Measurements from ENCODE around the gene PLEKHH2.

Gene PLEKHH2

DNA sequence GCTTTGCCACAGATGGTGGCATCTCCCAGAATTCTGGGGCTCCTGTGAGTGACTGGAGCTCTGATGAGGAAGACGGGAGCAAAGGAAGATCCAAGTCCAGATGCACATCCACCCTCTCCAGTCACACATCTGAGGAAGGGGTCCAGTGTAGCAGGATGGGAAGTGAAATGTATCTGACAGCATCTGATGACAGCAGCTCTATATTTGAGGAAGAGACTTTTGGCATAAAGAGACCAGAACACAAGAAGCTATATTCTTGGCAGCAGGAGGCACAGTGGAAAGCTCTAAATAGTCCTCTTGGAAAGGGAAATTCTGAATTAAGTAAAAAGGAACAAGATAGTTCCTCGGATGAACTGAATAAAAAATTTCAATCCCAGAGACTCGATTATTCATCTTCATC is 62.7 kb downstream of the PLEKHH2 start:
- 100% methylated on average over 3 of the region's 3 CpGs for WGBS (ENCODE audit: insufficient coverage)
- Histone ChIP-seq H3K27ac (ENCODE audit: insufficient read depth in 1 of 2, low read depth in 1 of 2, low read length in 2 of 2, poor library complexity in 1 of 2, severe bottlenecking in 2 of 2) (no peak overlapping the region), H3K4me1 (ENCODE audit: control extremely low read depth in 1 of 4, control insufficient read depth in 4 of 4, insufficient read depth in 4 of 4, low read length in 3 of 4) (peaks cover 0 to 4% (median 0%) of the 10 kb centered on the region in 4 experiments), H3K9me3 (ENCODE audit: control extremely low read depth in 1 of 5, control insufficient read depth in 4 of 5, insufficient read depth in 2 of 5, low read depth in 1 of 5, low read length in 4 of 5) (no peaks in the 10 kb centered on the region), H3K27me3 (replicated peaks in 2 of 5; ENCODE audit: control insufficient read depth in 4 of 5, insufficient read depth in 5 of 5, low read length in 4 of 5) (peaks cover 0 to 2% (median 0%) of the 10 kb centered on the region in 5 experiments), H3K4me3 (ENCODE audit: control insufficient read depth in 1 of 7, extremely low read depth in 1 of 7, insufficient read depth in 4 of 7, low read depth in 2 of 7, low read length in 6 of 7) (no peak overlapping the region), H3K36me3 (ENCODE audit: control insufficient read depth in 4 of 4, insufficient read depth in 4 of 4, low read length in 3 of 4) (no peaks in the 10 kb centered on the region)
- no peak for DNase-seq
- ChIA-PET CTCF (interaction anchor here (1.1 kb wide), 1 partner anchor 20 kb away, joined by 3 read pairs; no protein-coding TSS in a partner anchor), POLR2A (no interaction called here)

DNA sequence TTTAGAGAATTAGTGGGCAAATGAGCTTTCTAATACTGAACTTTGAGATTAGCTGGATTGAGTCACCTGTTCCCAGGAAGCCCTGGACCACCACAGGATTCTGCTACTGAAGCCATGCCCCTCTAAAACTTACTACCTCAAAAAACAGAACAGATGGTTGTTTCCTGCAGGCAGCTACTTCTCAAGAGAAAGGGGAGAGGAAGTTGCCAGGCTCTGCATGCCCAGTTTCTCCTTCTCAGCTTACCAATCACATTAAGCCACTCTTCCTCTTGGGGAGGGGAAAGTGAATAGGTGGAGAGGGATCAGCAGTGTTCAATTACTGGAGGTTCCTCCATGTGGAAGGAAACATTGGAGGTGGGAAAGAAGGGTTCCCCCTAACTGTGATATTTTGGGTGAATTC is 64.1 kb downstream of the PLEKHH2 start:
- peaks cover 0 to 2% (median 0%) of the 10 kb centered on the region in 5 experiments for H3K27me3 ChIP-seq (replicated peaks in 2 of 5; ENCODE audit: control insufficient read depth in 4 of 5, insufficient read depth in 5 of 5, low read length in 4 of 5)
- no peaks in the 10 kb centered on the region for H3K9me3 ChIP-seq (ENCODE audit: control extremely low read depth in 1 of 5, control insufficient read depth in 4 of 5, insufficient read depth in 2 of 5, low read depth in 1 of 5, low read length in 4 of 5)
- no peak overlapping the region for H3K27ac ChIP-seq (ENCODE audit: insufficient read depth in 1 of 2, low read depth in 1 of 2, low read length in 2 of 2, poor library complexity in 1 of 2, severe bottlenecking in 2 of 2)
- DNase-seq = peak in 2 of 3 donors; percentile 24 to 34
- no peak overlapping the region for H3K4me3 ChIP-seq (ENCODE audit: control insufficient read depth in 1 of 7, extremely low read depth in 1 of 7, insufficient read depth in 4 of 7, low read depth in 2 of 7, low read length in 6 of 7)
- H3K4me1 ChIP-seq (ENCODE audit: control extremely low read depth in 1 of 4, control insufficient read depth in 4 of 4, insufficient read depth in 4 of 4, low read length in 3 of 4) = peaks cover 0 to 4% (median 0%) of the 10 kb centered on the region in 4 experiments
- no peaks in the 10 kb centered on the region for H3K36me3 ChIP-seq (ENCODE audit: control insufficient read depth in 4 of 4, insufficient read depth in 4 of 4, low read length in 3 of 4)
- CTCF ChIA-PET = no interaction called here
- POLR2A ChIA-PET = interaction anchor here (0.8 kb wide), 1 partner anchor 777 kb away, joined by 3 read pairs; no protein-coding TSS in a partner anchor

DNA sequence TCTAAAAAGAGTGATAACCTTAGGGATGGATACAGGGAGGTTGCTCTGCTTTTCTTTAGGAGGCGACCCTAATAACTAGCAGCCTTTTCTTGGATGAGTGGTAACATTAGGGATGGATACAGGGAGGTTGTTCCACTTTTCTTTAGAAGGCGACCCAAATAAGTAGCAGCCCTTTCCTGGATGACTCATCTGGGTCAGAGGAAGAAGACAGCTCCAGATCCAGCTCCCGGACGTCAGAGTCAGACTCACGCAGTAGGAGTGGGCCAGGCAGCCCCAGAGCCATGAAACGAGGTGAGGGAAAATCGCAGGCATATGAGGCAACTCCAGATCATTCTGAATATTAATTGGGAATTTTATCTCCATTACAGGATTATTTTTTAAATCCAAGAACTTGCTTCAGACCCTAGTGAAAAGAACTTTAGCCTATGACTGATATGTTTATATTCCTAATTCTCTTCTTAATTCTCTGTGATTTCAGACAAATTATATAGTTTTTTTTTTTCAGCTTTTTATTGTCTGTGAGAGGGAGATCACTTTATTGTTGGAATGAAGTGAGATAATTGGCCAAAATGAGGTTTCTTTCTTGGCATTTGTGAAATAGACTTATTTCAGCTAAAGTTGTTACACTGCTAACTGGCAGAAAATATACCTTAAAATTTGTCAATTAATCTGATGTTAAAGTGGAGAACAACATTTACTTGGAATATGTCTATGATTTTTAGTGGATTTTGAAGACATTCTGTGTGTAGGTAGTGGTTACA is 70.4 kb downstream of the PLEKHH2 start:
- H3K36me3 ChIP-seq (ENCODE audit: control insufficient read depth in 4 of 4, insufficient read depth in 4 of 4, low read length in 3 of 4) = no peaks in the 10 kb centered on the region
- no peak for DNase-seq
- POLR2A ChIA-PET = no interaction called here

DNA sequence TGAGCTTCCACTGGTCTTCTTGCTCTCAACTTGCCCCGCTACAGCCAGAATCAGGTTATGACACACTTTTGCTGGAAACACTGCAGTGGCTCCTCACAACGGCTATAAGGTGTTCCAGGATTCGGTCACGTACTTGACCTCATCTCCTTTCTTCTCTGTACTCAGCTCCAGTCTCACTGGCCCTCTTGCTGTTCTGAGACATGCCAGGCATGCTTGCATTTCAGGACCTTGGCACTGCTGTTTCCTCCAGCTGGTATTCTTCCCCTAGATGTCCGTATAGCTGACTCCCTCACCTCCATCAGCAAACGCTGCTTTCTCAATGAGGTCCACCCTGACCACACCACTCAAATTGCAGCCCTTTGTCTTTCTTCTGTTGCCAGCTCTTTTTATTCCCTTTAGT is 71.1 kb downstream of the PLEKHH2 start:
- 89% methylated on average over 6 of the region's 6 CpGs for WGBS (ENCODE audit: insufficient coverage)
- POLR2A ChIA-PET = no interaction called here

More for the DNA sequence above, 70.4 kb downstream of the PLEKHH2 start:
- no peak overlapping the region for H3K27ac ChIP-seq (ENCODE audit: insufficient read depth in 1 of 2, low read depth in 1 of 2, low read length in 2 of 2, poor library complexity in 1 of 2, severe bottlenecking in 2 of 2)
- WGBS (ENCODE audit: insufficient coverage) = 61% methylated on average over 4 of the region's 7 CpGs
- no peaks in the 10 kb centered on the region for H3K4me1 ChIP-seq (ENCODE audit: control extremely low read depth in 1 of 4, control insufficient read depth in 4 of 4, insufficient read depth in 4 of 4, low read length in 3 of 4)
- CTCF ChIA-PET = no interaction called here
- H3K9me3 ChIP-seq (ENCODE audit: control extremely low read depth in 1 of 5, control insufficient read depth in 4 of 5, insufficient read depth in 2 of 5, low read depth in 1 of 5, low read length in 4 of 5) = no peaks in the 10 kb centered on the region
- no peak overlapping the region for H3K4me3 ChIP-seq (ENCODE audit: control insufficient read depth in 1 of 7, extremely low read depth in 1 of 7, insufficient read depth in 4 of 7, low read depth in 2 of 7, low read length in 6 of 7)
- H3K27me3 ChIP-seq (replicated peaks in 2 of 5; ENCODE audit: control insufficient read depth in 4 of 5, insufficient read depth in 5 of 5, low read length in 4 of 5) = peaks cover 0 to 3% (median 0%) of the 10 kb centered on the region in 5 experiments

DNA sequence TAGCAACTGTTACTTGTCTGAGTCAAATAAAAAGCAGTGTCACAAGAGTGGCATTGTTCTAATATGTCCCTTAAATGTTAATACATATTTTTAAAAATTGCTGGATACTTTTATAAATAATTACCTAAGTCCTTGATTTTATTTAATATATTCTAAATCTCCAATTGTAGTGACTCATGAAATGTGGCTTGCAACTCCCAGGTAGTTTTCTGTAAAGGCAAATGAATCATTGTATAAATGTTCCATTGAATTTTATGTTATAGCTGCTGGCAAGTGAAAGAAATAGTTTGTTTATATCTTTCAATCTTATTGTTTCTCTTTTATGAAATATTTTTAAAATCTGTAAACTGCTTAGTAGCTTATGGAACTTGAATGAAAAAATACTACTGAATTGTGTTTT is 71.8 kb downstream of the PLEKHH2 start:
- H3K27ac ChIP-seq (ENCODE audit: insufficient read depth in 1 of 2, low read depth in 1 of 2, low read length in 2 of 2, poor library complexity in 1 of 2, severe bottlenecking in 2 of 2) = no peak overlapping the region
- CTCF ChIA-PET = no interaction called here
- no peaks in the 10 kb centered on the region for H3K4me1 ChIP-seq (ENCODE audit: control extremely low read depth in 1 of 4, control insufficient read depth in 4 of 4, insufficient read depth in 4 of 4, low read length in 3 of 4)
- POLR2A ChIA-PET = no interaction called here
- H3K4me3 ChIP-seq (ENCODE audit: control insufficient read depth in 1 of 7, extremely low read depth in 1 of 7, insufficient read depth in 4 of 7, low read depth in 2 of 7, low read length in 6 of 7) = no peak overlapping the region
- H3K27me3 ChIP-seq (replicated peaks in 2 of 5; ENCODE audit: control insufficient read depth in 4 of 5, insufficient read depth in 5 of 5, low read length in 4 of 5) = peaks cover 0 to 3% (median 0%) of the 10 kb centered on the region in 5 experiments
- no peaks in the 10 kb centered on the region for H3K9me3 ChIP-seq (ENCODE audit: control extremely low read depth in 1 of 5, control insufficient read depth in 4 of 5, insufficient read depth in 2 of 5, low read depth in 1 of 5, low read length in 4 of 5)
- no peak for DNase-seq
- no peaks in the 10 kb centered on the region for H3K36me3 ChIP-seq (ENCODE audit: control insufficient read depth in 4 of 4, insufficient read depth in 4 of 4, low read length in 3 of 4)

More for the DNA sequence above, 71.1 kb downstream of the PLEKHH2 start:
- Histone ChIP-seq H3K27ac (ENCODE audit: insufficient read depth in 1 of 2, low read depth in 1 of 2, low read length in 2 of 2, poor library complexity in 1 of 2, severe bottlenecking in 2 of 2) (no peak overlapping the region), H3K4me1 (ENCODE audit: control extremely low read depth in 1 of 4, control insufficient read depth in 4 of 4, insufficient read depth in 4 of 4, low read length in 3 of 4) (no peaks in the 10 kb centered on the region), H3K4me3 (ENCODE audit: control insufficient read depth in 1 of 7, extremely low read depth in 1 of 7, insufficient read depth in 4 of 7, low read depth in 2 of 7, low read length in 6 of 7) (no peak overlapping the region), H3K36me3 (ENCODE audit: control insufficient read depth in 4 of 4, insufficient read depth in 4 of 4, low read length in 3 of 4) (no peaks in the 10 kb centered on the region), H3K9me3 (ENCODE audit: control extremely low read depth in 1 of 5, control insufficient read depth in 4 of 5, insufficient read depth in 2 of 5, low read depth in 1 of 5, low read length in 4 of 5) (no peaks in the 10 kb centered on the region), H3K27me3 (replicated peaks in 2 of 5; ENCODE audit: control insufficient read depth in 4 of 5, insufficient read depth in 5 of 5, low read length in 4 of 5) (peaks cover 0 to 3% (median 0%) of the 10 kb centered on the region in 5 experiments)
- no peak for DNase-seq
- CTCF ChIA-PET = no interaction called here

DNA sequence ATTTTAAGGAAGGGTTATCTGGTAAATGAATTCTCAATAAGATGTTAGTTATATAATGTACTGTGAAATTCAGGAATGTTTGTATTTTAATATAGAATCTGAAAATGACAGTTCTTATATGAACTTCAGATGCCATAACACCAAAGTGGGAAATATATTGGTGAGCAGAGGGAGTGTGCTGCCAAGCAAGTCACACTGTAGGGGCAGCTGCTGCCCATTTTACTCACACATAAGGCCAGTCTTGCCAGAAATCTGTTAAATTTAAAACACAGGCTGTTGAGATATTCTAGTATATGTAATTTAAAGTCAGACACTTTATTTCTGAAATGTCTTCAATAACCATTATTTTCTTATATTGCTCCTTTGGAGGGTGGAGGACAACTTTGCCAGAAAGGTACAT is 73.8 kb downstream of the PLEKHH2 start:
- Histone ChIP-seq H3K27ac (ENCODE audit: insufficient read depth in 1 of 2, low read depth in 1 of 2, low read length in 2 of 2, poor library complexity in 1 of 2, severe bottlenecking in 2 of 2) (no peak overlapping the region), H3K9me3 (ENCODE audit: control extremely low read depth in 1 of 5, control insufficient read depth in 4 of 5, insufficient read depth in 2 of 5, low read depth in 1 of 5, low read length in 4 of 5) (no peaks in the 10 kb centered on the region), H3K27me3 (replicated peaks in 2 of 5; ENCODE audit: control insufficient read depth in 4 of 5, insufficient read depth in 5 of 5, low read length in 4 of 5) (peaks cover 0 to 4% (median 0%) of the 10 kb centered on the region in 5 experiments), H3K36me3 (ENCODE audit: control insufficient read depth in 4 of 4, insufficient read depth in 4 of 4, low read length in 3 of 4) (no peaks in the 10 kb centered on the region), H3K4me3 (ENCODE audit: control insufficient read depth in 1 of 7, extremely low read depth in 1 of 7, insufficient read depth in 4 of 7, low read depth in 2 of 7, low read length in 6 of 7) (no peak overlapping the region), H3K4me1 (ENCODE audit: control extremely low read depth in 1 of 4, control insufficient read depth in 4 of 4, insufficient read depth in 4 of 4, low read length in 3 of 4) (no peaks in the 10 kb centered on the region)
- ChIA-PET POLR2A (no interaction called here), CTCF (no interaction called here)
- DNase-seq = no peak

DNA sequence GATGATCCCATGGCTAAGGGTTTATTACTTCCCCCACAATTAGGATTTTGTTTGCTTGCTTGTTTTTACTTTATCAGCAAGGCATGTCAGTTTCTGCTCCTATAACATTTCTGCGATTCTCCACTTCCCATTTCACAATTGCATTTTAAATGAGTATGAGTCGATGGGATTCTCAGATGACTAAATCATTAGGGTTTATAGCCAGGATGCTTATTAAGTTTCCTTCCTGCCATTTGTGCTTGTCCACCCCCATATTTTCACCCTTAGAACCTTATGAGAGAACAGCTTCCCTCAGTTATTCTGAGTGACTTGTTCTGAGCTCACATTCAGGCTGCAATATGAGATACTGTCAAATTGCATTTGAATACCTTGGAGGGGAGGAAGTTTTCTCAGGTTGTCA is 77.1 kb downstream of the PLEKHH2 start:
- CTCF ChIA-PET = interaction anchor here (1.0 kb wide), 1 partner anchor 17 kb away, joined by 3 read pairs; no protein-coding TSS in a partner anchor
- DNase-seq = no peak
- POLR2A ChIA-PET = no interaction called here
- H3K4me1 ChIP-seq (ENCODE audit: control extremely low read depth in 1 of 4, control insufficient read depth in 4 of 4, insufficient read depth in 4 of 4, low read length in 3 of 4) = no peaks in the 10 kb centered on the region
- H3K27me3 ChIP-seq (replicated peaks in 2 of 5; ENCODE audit: control insufficient read depth in 4 of 5, insufficient read depth in 5 of 5, low read length in 4 of 5) = peaks cover 0 to 6% (median 0%) of the 10 kb centered on the region in 5 experiments
- H3K36me3 ChIP-seq (ENCODE audit: control insufficient read depth in 4 of 4, insufficient read depth in 4 of 4, low read length in 3 of 4) = no peaks in the 10 kb centered on the region
- H3K9me3 ChIP-seq (ENCODE audit: control extremely low read depth in 1 of 5, control insufficient read depth in 4 of 5, insufficient read depth in 2 of 5, low read depth in 1 of 5, low read length in 4 of 5) = no peaks in the 10 kb centered on the region
- no peak overlapping the region for H3K4me3 ChIP-seq (ENCODE audit: control insufficient read depth in 1 of 7, extremely low read depth in 1 of 7, insufficient read depth in 4 of 7, low read depth in 2 of 7, low read length in 6 of 7)
- no CpG with 5 or more reads among the region's 2 CpGs for WGBS (ENCODE audit: insufficient coverage)
- no peak overlapping the region for H3K27ac ChIP-seq (ENCODE audit: insufficient read depth in 1 of 2, low read depth in 1 of 2, low read length in 2 of 2, poor library complexity in 1 of 2, severe bottlenecking in 2 of 2)
